Spleen (tissue), 7 donors: ENCODE measurements around the gene HPS5.
"Not testable (repeated sequence)": the region's sequence is repeated elsewhere in the genome, so short reads cannot be mapped to it uniquely, and the experiment has no call there.

Experiments
- POLR2AphosphoS5 ChIP-seq, 3 donors: sonication (generic); formaldehyde crosslinking; IDR thresholded peaks; one replicate each; pipeline ENCODE4 v1.5.1; 2017; ENCODE audit warnings: antibody characterized with exemption in 3 of 3
- TF ChIP-seq, protein P1 (sequence below), 11 experiments: fragments of 200-600 bp in 7 of 11; fragments of 450-650 bp in 4 of 11; sonication (generic) in 4 of 11; IDR thresholded peaks in 8 of 11; conservative IDR thresholded peaks in 3 of 11; 1 replicate in 7 of 11; 2 replicates in 4 of 11; pipeline versions ENCODE4 v1.4.0 to v1.8.0; 2016 to 2021; ENCODE audit warnings: antibody characterized with exemption in 11 of 11, inconsistent platforms in 4 of 11, mild to moderate bottlenecking in 1 of 11
- donor health status: DM: no; HTN: no; CAD: no; lungs with moderate emphysema.
- donor health status: DM: no; HTN: no; CAD: no.
- donor health status: DM: no; HTN: no; CAD: no.

DNA sequence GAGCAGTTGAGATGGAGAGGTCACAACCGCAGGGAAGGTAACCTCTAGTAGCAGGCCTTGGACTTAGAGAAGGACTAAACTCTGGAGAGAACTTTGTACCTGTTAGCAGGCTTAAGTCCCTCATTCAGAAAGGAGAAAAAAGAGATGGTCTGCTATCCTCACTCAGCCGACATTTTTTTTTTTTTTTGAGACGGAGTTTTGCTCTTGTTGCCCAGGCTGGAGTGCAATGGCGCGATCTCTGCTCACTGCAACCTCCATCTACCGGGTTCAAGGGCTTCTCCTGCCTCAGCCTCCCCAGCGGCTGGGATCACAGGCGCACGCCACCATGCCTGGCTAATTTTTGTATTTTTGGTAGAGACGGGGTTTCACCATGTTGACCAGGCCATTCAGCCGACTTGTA lies 1.9 kb upstream of the HPS5 start:
- TF ChIP-seq, protein P1, sequence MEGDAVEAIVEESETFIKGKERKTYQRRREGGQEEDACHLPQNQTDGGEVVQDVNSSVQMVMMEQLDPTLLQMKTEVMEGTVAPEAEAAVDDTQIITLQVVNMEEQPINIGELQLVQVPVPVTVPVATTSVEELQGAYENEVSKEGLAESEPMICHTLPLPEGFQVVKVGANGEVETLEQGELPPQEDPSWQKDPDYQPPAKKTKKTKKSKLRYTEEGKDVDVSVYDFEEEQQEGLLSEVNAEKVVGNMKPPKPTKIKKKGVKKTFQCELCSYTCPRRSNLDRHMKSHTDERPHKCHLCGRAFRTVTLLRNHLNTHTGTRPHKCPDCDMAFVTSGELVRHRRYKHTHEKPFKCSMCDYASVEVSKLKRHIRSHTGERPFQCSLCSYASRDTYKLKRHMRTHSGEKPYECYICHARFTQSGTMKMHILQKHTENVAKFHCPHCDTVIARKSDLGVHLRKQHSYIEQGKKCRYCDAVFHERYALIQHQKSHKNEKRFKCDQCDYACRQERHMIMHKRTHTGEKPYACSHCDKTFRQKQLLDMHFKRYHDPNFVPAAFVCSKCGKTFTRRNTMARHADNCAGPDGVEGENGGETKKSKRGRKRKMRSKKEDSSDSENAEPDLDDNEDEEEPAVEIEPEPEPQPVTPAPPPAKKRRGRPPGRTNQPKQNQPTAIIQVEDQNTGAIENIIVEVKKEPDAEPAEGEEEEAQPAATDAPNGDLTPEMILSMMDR (IDR thresholded peaks at IDR 0.05 in 8 of 11, conservative IDR thresholded peaks at IDR 0.05 in 3 of 11): not testable (repeated sequence)
- not testable (repeated sequence) for TF ChIP-seq POLR2AphosphoS5 (IDR thresholded peaks at IDR 0.05)
